GM12892 (cell line): Measurements from ENCODE around the gene TMEM54.

Experiments used
- POLR2A ChIP-seq: IDR thresholded peaks from 2 replicates; pipeline ENCODE4 v1.6.1; 2011; ENCODE audit warnings: low read depth, low read length, control low read depth
- POLR2AphosphoS5 ChIP-seq: IDR thresholded peaks from 2 replicates; pipeline ENCODE4 v1.6.1; 2011; ENCODE audit warnings: low read depth, low read length, control low read depth

- TF ChIP-seq POLR2A (no peak), POLR2AphosphoS5 (no peak)
Measured at GRCh38 chr1:32892368-32893197, 8.6 kb downstream of the TMEM54 start.
